Neural cell (in vitro differentiated cells): ENCODE data around the gene SLC1A3. TPM values are rescaled to one million over a fixed set of nuclear protein-coding genes. Genes with fewer than 3 reads are reported as not detected.

Experiments
- H2AFZ ChIP-seq: fragments of 200-600, 300-800 bp; sonication (generic), shearing (Covaris generic); 2 replicates; pipeline ENCODE4 v1.6.0; 2014; ENCODE audit warnings: low read depth, mild to moderate bottlenecking, antibody characterized with exemption, low read length, moderate library complexity
- H3F3A ChIP-seq: fragments of 200-600 bp; shearing (Covaris generic); 2 replicates; pipeline ENCODE4 v1.6.1; 2016; ENCODE audit warnings: mild to moderate bottlenecking, moderate library complexity, mixed read lengths, antibody characterized with exemption, low read length; ENCODE audit not compliant: insufficient read depth, poor library complexity, severe bottlenecking
- H3K27ac ChIP-seq: fragments of 200-600, 300-800 bp; sonication (generic), shearing (Covaris generic); 2 replicates; pipeline ENCODE4 v1.5.1; 2014; ENCODE audit warnings: mild to moderate bottlenecking, low read length, moderate library complexity
- H3K27me3 ChIP-seq: fragments of 300-800, 200-600 bp; sonication (generic), shearing (Covaris generic); 2 replicates; pipeline ENCODE4 v1.6.0; 2014; ENCODE audit warnings: mild to moderate bottlenecking, low read depth, low read length, moderate library complexity; ENCODE audit not compliant: insufficient read depth
- H3K36me3 ChIP-seq: fragments of 300-800, 200-600 bp; sonication (generic), shearing (Covaris generic); 2 replicates; pipeline ENCODE4 v1.5.1; 2014; ENCODE audit warnings: mild to moderate bottlenecking, antibody characterized with exemption, low read length, moderate library complexity; ENCODE audit not compliant: insufficient read depth
- H3K4me2 ChIP-seq: fragments of 300-800, 200-600 bp; sonication (generic), shearing (Covaris generic); 2 replicates; pipeline ENCODE4 v1.6.0; 2014; ENCODE audit warnings: mild to moderate bottlenecking, low read length
- H3K4me3 ChIP-seq: fragments of 300-800, 200-600 bp; sonication (generic), shearing (Covaris generic); 2 replicates; pipeline ENCODE4 v1.5.1; 2014; ENCODE audit warnings: mild to moderate bottlenecking, low read length, moderate library complexity
- H3K79me2 ChIP-seq: fragments of 200-600 bp; shearing (Covaris generic); replicated peaks from 2 replicates; pipeline ENCODE4 v1.6.0; 2014; ENCODE audit warnings: mild to moderate bottlenecking, low read length, moderate library complexity; ENCODE audit not compliant: insufficient read depth
- H3K9ac ChIP-seq: fragments of 300-800, 200-600 bp; sonication (generic), shearing (Covaris generic); 2 replicates; pipeline ENCODE4 v1.6.1; 2016; ENCODE audit warnings: mild to moderate bottlenecking, low read length, mixed read lengths
- H3K9me2 ChIP-seq: fragments of 200-600 bp; shearing (Covaris generic); 2 replicates; pipeline ENCODE4 v1.6.1; 2016; ENCODE audit warnings: mild to moderate bottlenecking, low read length, mixed read lengths; ENCODE audit not compliant: insufficient read depth
- H3K9me3 ChIP-seq: fragments of 200-600, 300-800 bp; sonication (generic), shearing (Covaris generic); 2 replicates; pipeline ENCODE4 v1.6.1; 2016; ENCODE audit warnings: mild to moderate bottlenecking, mixed run types, low read length, moderate library complexity, mixed read lengths
- H4K20me1 ChIP-seq: fragments of 200-600 bp; shearing (Covaris generic); 2 replicates; pipeline ENCODE4 v1.6.1; 2016; ENCODE audit warnings: mild to moderate bottlenecking, mixed run types; ENCODE audit not compliant: insufficient read depth
- EP300 ChIP-seq: fragments of 450-650 bp; conservative IDR thresholded peaks from 2 replicates; pipeline ENCODE4 v1.6.1; 2014; ENCODE audit warnings: antibody characterized with exemption, mild to moderate bottlenecking, moderate library complexity; ENCODE audit not compliant: poor library complexity, severe bottlenecking
- EZH2 ChIP-seq: fragments of 200-600, 300-800 bp; shearing (Covaris generic), sonication (generic); IDR thresholded peaks from 2 replicates; pipeline ENCODE4 v1.6.1; 2014; ENCODE audit warnings: antibody characterized with exemption, low read length, borderline replicate concordance, mild to moderate bottlenecking; ENCODE audit not compliant: insufficient read depth, poor library complexity, severe bottlenecking
- MXI1 ChIP-seq: fragments of 450-650 bp; conservative IDR thresholded peaks from 2 replicates; pipeline ENCODE4 v1.6.1; 2014; ENCODE audit warnings: antibody characterized with exemption, mild to moderate bottlenecking; ENCODE audit not compliant: poor library complexity, severe bottlenecking
- POLR2AphosphoS5 ChIP-seq: IDR thresholded peaks from 2 replicates; pipeline ENCODE4 v1.6.1; 2012
- RAD21 ChIP-seq: fragments of 450-650 bp; conservative IDR thresholded peaks from 2 replicates; pipeline ENCODE4 v1.6.1; 2014; ENCODE audit warnings: antibody characterized with exemption, mild to moderate bottlenecking, moderate library complexity
- SMC3 ChIP-seq: fragments of 450-650 bp; conservative IDR thresholded peaks from 2 replicates; pipeline ENCODE4 v1.6.1; 2014; ENCODE audit warnings: antibody characterized with exemption, mild to moderate bottlenecking, moderate library complexity; ENCODE audit not compliant: poor library complexity
- TAF1 ChIP-seq: IDR thresholded peaks from 2 replicates; pipeline ENCODE4 v1.6.1; 2012; ENCODE audit warnings: low read depth
- polyA plus RNA-seq: library from polyadenylated mRNA; depleted of rRNA; stranded (reverse); fragments of >200 nt; gene quantifications from 2 replicates; pipeline ENCODE4 v1.2.3, GENCODE V29; 2014
- TF ChIP-seq, protein P1 (sequence below): IDR thresholded peaks from 2 replicates; pipeline ENCODE4 v1.6.1; 2012; ENCODE audit warnings: borderline replicate concordance
- TF ChIP-seq, protein P2 (sequence below): fragments of 450-650 bp; IDR thresholded peaks from 2 replicates; pipeline ENCODE4 v1.5.1; 2014; ENCODE audit warnings: antibody characterized with exemption, mild to moderate bottlenecking, moderate library complexity; ENCODE audit not compliant: poor library complexity, severe bottlenecking

Gene SLC1A3
- polyA plus RNA-seq, 1 donor from 2014 or later = 1.9 TPM

DNA sequence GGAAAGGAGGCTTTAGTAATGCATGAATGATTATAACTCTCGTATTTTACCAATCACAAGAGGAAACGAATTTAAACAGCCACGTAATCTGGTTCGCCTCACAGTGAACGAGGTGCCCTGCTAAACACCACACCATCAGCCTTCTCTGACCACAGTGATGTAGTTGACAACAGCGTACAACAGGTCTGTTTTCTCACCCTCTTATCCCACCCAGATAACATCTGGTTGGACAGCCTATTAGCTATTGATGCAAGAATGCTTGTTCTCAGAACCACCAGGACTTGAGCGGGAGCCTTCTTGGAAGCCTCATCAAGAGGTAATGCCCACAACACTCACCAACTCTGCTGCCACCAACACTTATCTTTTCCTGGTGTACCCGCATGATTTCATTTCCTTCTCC, 23.3 kb downstream of the SLC1A3 start:
- H3K79me2 ChIP-seq = no peaks in the 10 kb centered on the region
- H4K20me1 ChIP-seq = no peaks in the 10 kb centered on the region
- no peak overlapping the region for H3K27ac ChIP-seq
- no peaks in the 10 kb centered on the region for H3K9me3 ChIP-seq
- no peaks in the 10 kb centered on the region for H3K36me3 ChIP-seq
- no peak overlapping the region for H2AFZ ChIP-seq
- H3F3A ChIP-seq = no peaks in the 10 kb centered on the region
- no peak overlapping the region for H3K4me2 ChIP-seq
- no peak for TF ChIP-seq RAD21
- TF ChIP-seq POLR2AphosphoS5 = no peak
- no peak for TF ChIP-seq EP300
- TF ChIP-seq SMC3 = no peak
- no peak for TF ChIP-seq EZH2
- TF ChIP-seq, protein P1, sequence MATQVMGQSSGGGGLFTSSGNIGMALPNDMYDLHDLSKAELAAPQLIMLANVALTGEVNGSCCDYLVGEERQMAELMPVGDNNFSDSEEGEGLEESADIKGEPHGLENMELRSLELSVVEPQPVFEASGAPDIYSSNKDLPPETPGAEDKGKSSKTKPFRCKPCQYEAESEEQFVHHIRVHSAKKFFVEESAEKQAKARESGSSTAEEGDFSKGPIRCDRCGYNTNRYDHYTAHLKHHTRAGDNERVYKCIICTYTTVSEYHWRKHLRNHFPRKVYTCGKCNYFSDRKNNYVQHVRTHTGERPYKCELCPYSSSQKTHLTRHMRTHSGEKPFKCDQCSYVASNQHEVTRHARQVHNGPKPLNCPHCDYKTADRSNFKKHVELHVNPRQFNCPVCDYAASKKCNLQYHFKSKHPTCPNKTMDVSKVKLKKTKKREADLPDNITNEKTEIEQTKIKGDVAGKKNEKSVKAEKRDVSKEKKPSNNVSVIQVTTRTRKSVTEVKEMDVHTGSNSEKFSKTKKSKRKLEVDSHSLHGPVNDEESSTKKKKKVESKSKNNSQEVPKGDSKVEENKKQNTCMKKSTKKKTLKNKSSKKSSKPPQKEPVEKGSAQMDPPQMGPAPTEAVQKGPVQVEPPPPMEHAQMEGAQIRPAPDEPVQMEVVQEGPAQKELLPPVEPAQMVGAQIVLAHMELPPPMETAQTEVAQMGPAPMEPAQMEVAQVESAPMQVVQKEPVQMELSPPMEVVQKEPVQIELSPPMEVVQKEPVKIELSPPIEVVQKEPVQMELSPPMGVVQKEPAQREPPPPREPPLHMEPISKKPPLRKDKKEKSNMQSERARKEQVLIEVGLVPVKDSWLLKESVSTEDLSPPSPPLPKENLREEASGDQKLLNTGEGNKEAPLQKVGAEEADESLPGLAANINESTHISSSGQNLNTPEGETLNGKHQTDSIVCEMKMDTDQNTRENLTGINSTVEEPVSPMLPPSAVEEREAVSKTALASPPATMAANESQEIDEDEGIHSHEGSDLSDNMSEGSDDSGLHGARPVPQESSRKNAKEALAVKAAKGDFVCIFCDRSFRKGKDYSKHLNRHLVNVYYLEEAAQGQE = no peak
- no peak for TF ChIP-seq MXI1
- TF ChIP-seq, protein P2, sequence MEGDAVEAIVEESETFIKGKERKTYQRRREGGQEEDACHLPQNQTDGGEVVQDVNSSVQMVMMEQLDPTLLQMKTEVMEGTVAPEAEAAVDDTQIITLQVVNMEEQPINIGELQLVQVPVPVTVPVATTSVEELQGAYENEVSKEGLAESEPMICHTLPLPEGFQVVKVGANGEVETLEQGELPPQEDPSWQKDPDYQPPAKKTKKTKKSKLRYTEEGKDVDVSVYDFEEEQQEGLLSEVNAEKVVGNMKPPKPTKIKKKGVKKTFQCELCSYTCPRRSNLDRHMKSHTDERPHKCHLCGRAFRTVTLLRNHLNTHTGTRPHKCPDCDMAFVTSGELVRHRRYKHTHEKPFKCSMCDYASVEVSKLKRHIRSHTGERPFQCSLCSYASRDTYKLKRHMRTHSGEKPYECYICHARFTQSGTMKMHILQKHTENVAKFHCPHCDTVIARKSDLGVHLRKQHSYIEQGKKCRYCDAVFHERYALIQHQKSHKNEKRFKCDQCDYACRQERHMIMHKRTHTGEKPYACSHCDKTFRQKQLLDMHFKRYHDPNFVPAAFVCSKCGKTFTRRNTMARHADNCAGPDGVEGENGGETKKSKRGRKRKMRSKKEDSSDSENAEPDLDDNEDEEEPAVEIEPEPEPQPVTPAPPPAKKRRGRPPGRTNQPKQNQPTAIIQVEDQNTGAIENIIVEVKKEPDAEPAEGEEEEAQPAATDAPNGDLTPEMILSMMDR = no peak
- TF ChIP-seq TAF1 = no peak
- H3K4me3 ChIP-seq = no peak overlapping the region
- no peaks in the 10 kb centered on the region for H3K9me2 ChIP-seq
- no peaks in the 10 kb centered on the region for H3K27me3 ChIP-seq
- no peak overlapping the region for H3K9ac ChIP-seq

DNA sequence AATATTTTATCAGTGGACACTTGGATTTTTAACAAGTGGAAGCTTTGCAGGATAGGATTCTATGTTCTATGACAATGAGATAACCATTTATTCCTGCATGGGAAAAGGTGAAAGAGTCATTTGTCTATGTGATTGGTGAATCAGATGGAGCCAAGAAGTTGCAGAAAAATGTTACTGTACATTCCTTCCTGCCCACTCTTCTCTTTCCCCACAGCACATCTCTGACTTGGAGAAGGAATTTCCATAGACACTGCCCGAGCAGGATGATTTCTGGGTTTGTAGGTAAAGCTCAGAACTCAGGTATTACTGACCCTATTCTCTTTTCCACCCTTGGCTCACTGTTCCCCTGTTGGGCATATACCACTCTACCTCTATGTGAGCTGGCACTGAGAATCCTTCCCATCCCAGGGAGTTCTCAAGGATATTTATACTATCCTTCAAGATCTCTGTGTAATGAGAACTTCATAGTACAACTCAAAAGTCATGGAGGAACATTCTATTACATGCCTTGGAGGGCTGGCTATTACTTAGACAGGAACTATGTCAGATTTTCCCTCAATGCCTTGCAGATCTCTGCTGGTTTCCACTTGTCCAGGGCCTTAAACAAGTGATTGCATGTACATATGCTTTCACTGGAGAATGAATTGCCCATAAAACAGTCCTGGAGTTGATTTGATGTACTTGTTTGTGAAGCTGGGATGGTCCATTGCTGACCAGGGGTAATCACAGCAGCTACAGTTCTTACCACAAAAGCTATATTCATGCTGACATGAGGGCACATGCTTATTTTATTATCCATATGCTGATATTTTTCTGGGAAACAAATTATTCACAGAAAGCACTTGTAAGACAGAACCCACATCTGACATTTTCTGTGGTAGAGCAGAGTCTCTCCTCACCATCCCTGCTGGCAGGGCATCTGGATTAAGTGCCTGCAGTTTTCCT, 24.1 kb downstream of the SLC1A3 start:
- Histone ChIP-seq H3K9me3 (no peaks in the 10 kb centered on the region), H2AFZ (no peak overlapping the region), H3K9ac (no peak overlapping the region), H4K20me1 (no peaks in the 10 kb centered on the region), H3K36me3 (no peaks in the 10 kb centered on the region), H3K4me2 (no peak overlapping the region), H3K4me3 (no peak overlapping the region), H3K9me2 (no peaks in the 10 kb centered on the region), H3K27ac (no peak overlapping the region), H3F3A (no peaks in the 10 kb centered on the region), H3K27me3 (no peaks in the 10 kb centered on the region), H3K79me2 (no peaks in the 10 kb centered on the region)
- TF ChIP-seq EZH2 (no peak), SMC3 (no peak), EP300 (no peak), TAF1 (no peak), MXI1 (no peak), RAD21 (no peak), POLR2AphosphoS5 (no peak)
- TF ChIP-seq, protein P2 = no peak
- TF ChIP-seq, protein P1 = no peak
